OCI-LY3 (cell line): ENCODE measurements around the gene OLIG2.

Experiments
- H2AFZ ChIP-seq: fragments of 200-600, 300-600 bp; shearing (Covaris generic); 2 replicates; pipeline ENCODE4 v1.6.0; 2014; ENCODE audit warnings: antibody characterized with exemption, low read depth, low read length
- H3K27ac ChIP-seq: fragments of 200-600, 300-600 bp; sonication (generic); 2 replicates; pipeline ENCODE4 v1.5.1; 2014; ENCODE audit warnings: mild to moderate bottlenecking, low read length, moderate library complexity, mixed read lengths
- H3K27me3 ChIP-seq: fragments of 200-600, 300-600 bp; sonication (generic); 2 replicates; pipeline ENCODE4 v1.6.1; 2014; ENCODE audit warnings: low read depth, low read length, mixed read lengths
- H3K36me3 ChIP-seq: fragments of 200-600, 300-600 bp; sonication (generic); replicated peaks from 2 replicates; pipeline ENCODE3; 2014; ENCODE audit warnings: low read depth, low read length, mixed read lengths
- H3K4me1 ChIP-seq: fragments of 300-600, 200-600 bp; sonication (generic); 2 replicates; pipeline ENCODE4 v1.6.1; 2014; ENCODE audit warnings: low read length, mixed read lengths
- H3K4me2 ChIP-seq: fragments of 200-600, 300-600 bp; sonication (generic); 2 replicates; pipeline ENCODE4 v1.6.1; 2014; ENCODE audit warnings: low read length, mixed read lengths
- H3K4me3 ChIP-seq: fragments of 300-600, 200-600 bp; sonication (generic); 2 replicates; pipeline ENCODE4 v1.5.1; 2014; ENCODE audit warnings: antibody characterized with exemption, mild to moderate bottlenecking, low read length, moderate library complexity
- H3K79me2 ChIP-seq: fragments of 300-600, 200-600 bp; shearing (Covaris generic); 2 replicates; pipeline ENCODE4 v1.6.1; 2014; ENCODE audit warnings: mild to moderate bottlenecking, low read length, mixed read lengths
- H3K9ac ChIP-seq: fragments of 300-600, 200-600 bp; shearing (Covaris generic); 2 replicates; pipeline ENCODE4 v1.6.0; 2014; ENCODE audit warnings: mild to moderate bottlenecking, low read length, moderate library complexity
- H3K9me3 ChIP-seq: fragments of 200-600, 300-600 bp; shearing (Covaris generic); 2 replicates; pipeline ENCODE4 v1.6.1; 2014; ENCODE audit warnings: low read length, mixed read lengths; ENCODE audit not compliant: insufficient read depth
- H4K20me1 ChIP-seq: fragments of 200-600, 300-600 bp; sonication (generic); 2 replicates; pipeline ENCODE4 v1.6.1; 2016; ENCODE audit warnings: low read length, mixed read lengths; ENCODE audit not compliant: insufficient read depth
- EZH2phosphoT487 ChIP-seq: fragments of 200-600 bp; shearing (Covaris generic); IDR thresholded peaks from 2 replicates; pipeline ENCODE4 v1.6.1; 2018; ENCODE audit warnings: antibody characterized with exemption, mixed run types, low read depth
- TF ChIP-seq, protein P1 (sequence below): fragments of 200-600, 300-600 bp; sonication (generic); IDR thresholded peaks from 2 replicates; pipeline ENCODE4 v1.5.1; 2014; ENCODE audit warnings: antibody characterized with exemption, low read length, low read depth

The OLIG2 gene

GRCh38 chr21:33022489-33022827 is 3.3 kb upstream of the OLIG2 start:
- Histone ChIP-seq H3K9me3 (no peaks in the 10 kb centered on the region), H3K4me2 (no peak overlapping the region), H3K9ac (no peak overlapping the region), H3K79me2 (no peaks in the 10 kb centered on the region), H3K36me3 (no peaks in the 10 kb centered on the region), H3K4me3 (no peak overlapping the region), H3K27me3 (no peaks in the 10 kb centered on the region), H3K4me1 (no peaks in the 10 kb centered on the region), H2AFZ (no peak overlapping the region), H3K27ac (no peak overlapping the region), H4K20me1 (no peaks in the 10 kb centered on the region)
- TF ChIP-seq, protein P1, sequence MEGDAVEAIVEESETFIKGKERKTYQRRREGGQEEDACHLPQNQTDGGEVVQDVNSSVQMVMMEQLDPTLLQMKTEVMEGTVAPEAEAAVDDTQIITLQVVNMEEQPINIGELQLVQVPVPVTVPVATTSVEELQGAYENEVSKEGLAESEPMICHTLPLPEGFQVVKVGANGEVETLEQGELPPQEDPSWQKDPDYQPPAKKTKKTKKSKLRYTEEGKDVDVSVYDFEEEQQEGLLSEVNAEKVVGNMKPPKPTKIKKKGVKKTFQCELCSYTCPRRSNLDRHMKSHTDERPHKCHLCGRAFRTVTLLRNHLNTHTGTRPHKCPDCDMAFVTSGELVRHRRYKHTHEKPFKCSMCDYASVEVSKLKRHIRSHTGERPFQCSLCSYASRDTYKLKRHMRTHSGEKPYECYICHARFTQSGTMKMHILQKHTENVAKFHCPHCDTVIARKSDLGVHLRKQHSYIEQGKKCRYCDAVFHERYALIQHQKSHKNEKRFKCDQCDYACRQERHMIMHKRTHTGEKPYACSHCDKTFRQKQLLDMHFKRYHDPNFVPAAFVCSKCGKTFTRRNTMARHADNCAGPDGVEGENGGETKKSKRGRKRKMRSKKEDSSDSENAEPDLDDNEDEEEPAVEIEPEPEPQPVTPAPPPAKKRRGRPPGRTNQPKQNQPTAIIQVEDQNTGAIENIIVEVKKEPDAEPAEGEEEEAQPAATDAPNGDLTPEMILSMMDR: no peak
- no peak for TF ChIP-seq EZH2phosphoT487

- Histone ChIP-seq H3K4me1 (no peaks in the 10 kb centered on the region), H3K79me2 (no peaks in the 10 kb centered on the region), H3K36me3 (no peaks in the 10 kb centered on the region), H3K9ac (no peak overlapping the region), H3K4me2 (no peak overlapping the region), H2AFZ (no peak overlapping the region), H3K27ac (no peak overlapping the region), H4K20me1 (no peaks in the 10 kb centered on the region), H3K9me3 (no peaks in the 10 kb centered on the region), H3K4me3 (no peak overlapping the region), H3K27me3 (no peaks in the 10 kb centered on the region)
- TF ChIP-seq EZH2phosphoT487: no peak
- TF ChIP-seq, protein P1: no peak
Observed at GRCh38 chr21:33022828-33023573, 2.7 kb upstream of the OLIG2 start.

- H3K36me3 ChIP-seq: no peaks in the 10 kb centered on the region
- H2AFZ ChIP-seq: no peak overlapping the region
- H4K20me1 ChIP-seq: no peaks in the 10 kb centered on the region
- H3K9ac ChIP-seq: no peak overlapping the region
- no peaks in the 10 kb centered on the region for H3K4me1 ChIP-seq
- H3K79me2 ChIP-seq: no peaks in the 10 kb centered on the region
- no peaks in the 10 kb centered on the region for H3K9me3 ChIP-seq
- no peak overlapping the region for H3K4me2 ChIP-seq
- no peak overlapping the region for H3K4me3 ChIP-seq
- TF ChIP-seq EZH2phosphoT487: no peak
- TF ChIP-seq, protein P1: no peak
- no peaks in the 10 kb centered on the region for H3K27me3 ChIP-seq
- no peak overlapping the region for H3K27ac ChIP-seq
Observed at GRCh38 chr21:33023574-33024200, 2.0 kb upstream of the OLIG2 start.

DNA sequence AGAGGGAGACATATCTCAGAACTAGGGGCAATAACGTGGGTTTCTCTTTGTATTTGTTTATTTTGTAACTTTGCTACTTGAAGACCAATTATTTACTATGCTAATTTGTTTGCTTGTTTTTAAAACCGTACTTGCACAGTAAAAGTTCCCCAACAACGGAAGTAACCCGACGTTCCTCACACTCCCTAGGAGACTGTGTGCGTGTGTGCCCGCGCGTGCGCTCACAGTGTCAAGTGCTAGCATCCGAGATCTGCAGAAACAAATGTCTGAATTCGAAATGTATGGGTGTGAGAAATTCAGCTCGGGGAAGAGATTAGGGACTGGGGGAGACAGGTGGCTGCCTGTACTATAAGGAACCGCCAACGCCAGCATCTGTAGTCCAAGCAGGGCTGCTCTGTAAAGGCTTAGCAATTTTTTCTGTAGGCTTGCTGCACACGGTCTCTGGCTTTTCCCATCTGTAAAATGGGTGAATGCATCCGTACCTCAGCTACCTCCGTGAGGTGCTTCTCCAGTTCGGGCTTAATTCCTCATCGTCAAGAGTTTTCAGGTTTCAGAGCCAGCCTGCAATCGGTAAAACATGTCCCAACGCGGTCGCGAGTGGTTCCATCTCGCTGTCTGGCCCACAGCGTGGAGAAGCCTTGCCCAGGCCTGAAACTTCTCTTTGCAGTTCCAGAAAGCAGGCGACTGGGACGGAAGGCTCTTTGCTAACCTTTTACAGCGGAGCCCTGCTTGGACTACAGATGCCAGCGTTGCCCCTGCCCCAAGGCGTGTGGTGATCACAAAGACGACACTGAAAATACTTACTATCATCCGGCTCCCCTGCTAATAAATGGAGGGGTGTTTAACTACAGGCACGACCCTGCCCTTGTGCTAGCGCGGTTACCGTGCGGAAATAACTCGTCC is 1.3 kb upstream of the OLIG2 start:
- Histone ChIP-seq H3K36me3 (no peaks in the 10 kb centered on the region), H3K9me3 (no peaks in the 10 kb centered on the region), H4K20me1 (no peaks in the 10 kb centered on the region), H3K27ac (no peak overlapping the region), H3K79me2 (no peaks in the 10 kb centered on the region), H3K4me3 (no peak overlapping the region), H2AFZ (no peak overlapping the region), H3K27me3 (no peaks in the 10 kb centered on the region), H3K9ac (no peak overlapping the region), H3K4me2 (no peak overlapping the region), H3K4me1 (no peaks in the 10 kb centered on the region)
- TF ChIP-seq EZH2phosphoT487: no peak
- TF ChIP-seq, protein P1: no peak
